Transverse colon (tissue), 4 donors: ENCODE data around the gene NUAK2. TPM values are rescaled to one million over a fixed set of nuclear protein-coding genes. Genes with fewer than 3 reads are reported as not detected.

Experiments
- DNase-seq: peaks from one replicate; pipeline ENCODE4 v3.0.0-alpha.2; 2019
- H3K27ac ChIP-seq, 4 donors: fragments of 200-600 bp; sonication (generic); 2 replicates each; pipeline ENCODE4 v1.5.1; 2016 to 2018; ENCODE audit warnings: inconsistent platforms in 4 of 4
- H3K27me3 ChIP-seq: fragments of 200-600 bp; sonication (generic); 2 replicates; pipeline ENCODE4 v1.5.1; 2017; ENCODE audit warnings: inconsistent platforms
- H3K36me3 ChIP-seq, 4 donors: fragments of 200-600 bp; sonication (generic); 2 replicates each; pipeline ENCODE4 v1.5.1; 2017 to 2019; ENCODE audit warnings: inconsistent platforms in 4 of 4
- H3K4me1 ChIP-seq, 4 donors: fragments of 200-600 bp; sonication (generic); 2 replicates each; pipeline ENCODE4 v1.5.1; 2017 to 2020; ENCODE audit warnings: inconsistent platforms in 4 of 4
- H3K4me3 ChIP-seq, 4 donors: fragments of 200-600 bp; sonication (generic); 1 replicate in 1 of 4; 2 replicates in 3 of 4; pipeline versions ENCODE4 v1.5.1 to v1.6.1; 2017 to 2019; ENCODE audit warnings: inconsistent platforms in 4 of 4
- H3K9me3 ChIP-seq, 2 donors: fragments of 200-600 bp; sonication (generic); 2 replicates each; pipeline ENCODE4 v1.5.1; 2017 to 2019; ENCODE audit warnings: inconsistent platforms in 2 of 2
- CTCF ChIP-seq, 5 experiments: fragments of 200-600 bp in 3 of 5; fragments of 450-650 bp in 2 of 5; sonication (generic) in 3 of 5; IDR thresholded peaks; 1 replicate in 2 of 5; 2 replicates in 3 of 5; pipeline ENCODE4 v1.5.1; 2016 to 2017; ENCODE audit warnings: antibody characterized with exemption in 5 of 5, inconsistent platforms in 3 of 5, mild to moderate bottlenecking in 2 of 5, moderate library complexity in 1 of 5
- EP300 ChIP-seq: sonication (generic); formaldehyde crosslinking; IDR thresholded peaks from one replicate; pipeline ENCODE4 v1.6.1; 2017; ENCODE audit warnings: antibody characterized with exemption, low read depth
- POLR2A ChIP-seq: fragments of 450-650 bp; IDR thresholded peaks from one replicate; pipeline ENCODE4 v1.6.1; 2016; ENCODE audit warnings: antibody characterized with exemption, mild to moderate bottlenecking, moderate library complexity
- POLR2AphosphoS5 ChIP-seq, 3 donors: sonication (generic); formaldehyde crosslinking; IDR thresholded peaks; one replicate each; pipeline ENCODE4 v1.6.1; 2016; ENCODE audit warnings: antibody characterized with exemption in 3 of 3
- WGBS, 2 donors: methylation state at CpG; one replicate each; pipeline ENCODE4 v1.1.5; 2018; ENCODE audit warnings: low coverage in 1 of 2; 5-methylcytosine and 5-hydroxymethylcytosine counted together
- in situ Hi-C, 4 donors: fragments of 200-750 bp; cut with MboI; loops; one replicate each; pipeline versions ENCODE4 v1.15.0 to v1.15.1; 2017; ENCODE audit warnings: low sequenced_read_pairs in 3 of 4, low pct_ligation_motif_present in 1 of 4, low pct_unique_long_range_greater_than_20kb in 1 of 4
- intact Hi-C: fragments of 100-400 bp; cut with DNase I; formaldehyde crosslinking; loops from one replicate; pipeline ENCODE4 v1.15.1; 2023; ENCODE audit warnings: low total_unique reads
- total RNA-seq, 4 donors: library from RNA; depleted of rRNA; stranded (reverse); fragments of >200 nt; gene quantifications; one replicate each; pipeline ENCODE4 v1.1.0, GENCODE V29; 2016

NUAK2 gene
- total RNA-seq, 4 donors from 2014 or later: 12.5 to 46.8 (median 24.4) TPM

- no peak for TF ChIP-seq POLR2AphosphoS5 (IDR thresholded peaks at IDR 0.05)
- no peak for TF ChIP-seq POLR2A
- no peak for TF ChIP-seq EP300
- no peak for TF ChIP-seq CTCF (IDR thresholded peaks at IDR 0.05)
- 77% methylated on average over 5 of the region's 5 CpGs; no CpG with 5 or more reads in 1 of the 2 donors for WGBS, 2 donors
- Histone ChIP-seq H3K27me3 (no peaks in the 10 kb centered on the region), H3K36me3 (no peaks in the 10 kb centered on the region), H3K9me3 (no peaks in the 10 kb centered on the region), H3K27ac (no peak overlapping the region), H3K4me1 (peaks cover 0 to 6% (median 0%) of the 10 kb centered on the region in 4 donors), H3K4me3 (no peak overlapping the region)
- in situ Hi-C loops (loop anchor here (5.0 to 10.0 kb wide), 4 partner anchors 52 to 155 kb away; no protein-coding TSS in a partner anchor), intact Hi-C loops (no loop called here)
- no peak for DNase-seq
These were observed 8.2 kb upstream of the NUAK2 start for GRCh38 chr1:205329719-205330118.

- no peak for DNase-seq
- Histone ChIP-seq H3K4me3 (no peak overlapping the region), H3K4me1 (peaks cover 0 to 7% (median 0%) of the 10 kb centered on the region in 4 donors), H3K36me3 (no peaks in the 10 kb centered on the region), H3K9me3 (no peaks in the 10 kb centered on the region), H3K27me3 (no peaks in the 10 kb centered on the region), H3K27ac (no peak overlapping the region)
- in situ Hi-C loops: loop anchor here in 3 of 4 donors (5.0 to 10.0 kb wide), 3 partner anchors 51 to 56 kb away; no protein-coding TSS in a partner anchor
- TF ChIP-seq CTCF (IDR thresholded peaks at IDR 0.05) (no peak), POLR2AphosphoS5 (IDR thresholded peaks at IDR 0.05) (no peak), POLR2A (no peak), EP300 (no peak)
- WGBS, 2 donors: 20 to 60% methylated on average over 1 to 2 of the region's 4 CpGs
- intact Hi-C loops: no loop called here
These were observed 6.9 kb upstream of the NUAK2 start for GRCh38 chr1:205328476-205328875.

- in situ Hi-C loops (loop anchor here in 3 of 4 donors (5.0 to 10.0 kb wide), 3 partner anchors 50 to 55 kb away; no protein-coding TSS in a partner anchor), intact Hi-C loops (no loop called here)
- DNase-seq: no peak
- WGBS, 2 donors: 73 to 100% methylated on average over 2 to 11 of the region's 11 CpGs
- Histone ChIP-seq H3K4me3 (no peak overlapping the region), H3K27me3 (no peaks in the 10 kb centered on the region), H3K4me1 (peaks cover 0 to 10% (median under 1%) of the 10 kb centered on the region in 4 donors), H3K27ac (no peak overlapping the region), H3K9me3 (no peaks in the 10 kb centered on the region), H3K36me3 (no peaks in the 10 kb centered on the region)
- TF ChIP-seq POLR2A: no peak
- TF ChIP-seq CTCF (IDR thresholded peaks at IDR 0.05): no peak
- no peak for TF ChIP-seq EP300
- no peak for TF ChIP-seq POLR2AphosphoS5 (IDR thresholded peaks at IDR 0.05)
These were observed 5.4 kb upstream of the NUAK2 start for GRCh38 chr1:205326812-205327466.

GRCh38 chr1:205325334-205325884 lies 3.9 kb upstream of the NUAK2 start:
- peak; percentile 75 for DNase-seq
- H3K4me3 ChIP-seq: no peak overlapping the region
- in situ Hi-C loops: loop anchor here in 3 of 4 donors (5.0 to 10.0 kb wide), 3 partner anchors 48 to 53 kb away; no protein-coding TSS in a partner anchor
- WGBS, 2 donors: 32 to 44% methylated on average over 4 to 6 of the region's 6 CpGs
- no peaks in the 10 kb centered on the region for H3K9me3 ChIP-seq
- H3K27me3 ChIP-seq: no peaks in the 10 kb centered on the region
- H3K36me3 ChIP-seq: no peaks in the 10 kb centered on the region
- intact Hi-C loops: loop anchor here (1.0 kb wide), 1 partner anchor 52 kb away; no protein-coding TSS in a partner anchor
- TF ChIP-seq POLR2A (no peak), CTCF (IDR thresholded peaks at IDR 0.05) (peak; percentile 71 to 82 (median 78)), EP300 (no peak)
- H3K4me1 ChIP-seq: peaks cover 0 to 18% (median 2%) of the 10 kb centered on the region in 4 donors
- H3K27ac ChIP-seq: no peak overlapping the region
